HG03135 (cell line): Measurements from ENCODE around the gene SMAD5.

ENCODE experiments used
- ATAC-seq: cut with Tn5 transposase; IDR thresholded peaks from one replicate; pipeline ENCODE4 v1.9.1; 2021; ENCODE audit warnings: mild to moderate bottlenecking, moderate library complexity; ENCODE audit not compliant: unreplicated experiment

SMAD5 gene

GRCh38 chr5:136132557-136133221, at the start of gene SMAD5:
Gene SMAD5, plus strand, starts transcription at chr5:136132845. Its CDS starts 20,916 bp downstream, at chr5:136153761.
- ATAC-seq, result peak; percentile 93

DNA sequence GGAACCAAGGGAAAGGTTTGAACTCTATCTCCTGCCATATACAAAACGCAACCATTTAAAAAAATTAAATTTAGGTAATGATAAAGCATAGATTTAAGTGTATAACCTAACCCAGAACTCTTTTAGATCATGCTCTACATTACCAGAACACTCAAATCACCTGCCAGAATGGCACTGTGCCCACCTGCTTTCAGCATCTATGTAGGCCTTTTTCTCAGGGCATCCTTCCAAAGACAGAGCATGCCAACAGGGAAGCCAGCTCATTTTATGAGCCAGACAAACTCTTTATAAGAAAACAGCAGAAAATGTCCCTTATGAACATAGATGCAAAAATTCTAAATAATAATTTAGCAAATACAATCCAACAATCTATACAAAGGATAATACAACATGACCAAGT, 47.9 kb upstream of the SMAD5 start:
- no peak for ATAC-seq

- no peak for ATAC-seq
Measured at GRCh38 chr5:136086783-136087566, 45.7 kb upstream of the SMAD5 start.

GRCh38 chr5:136087961-136088871, 44.4 kb upstream of the SMAD5 start:
- no peak for ATAC-seq

GRCh38 chr5:136089791-136090190, 42.9 kb upstream of the SMAD5 start:
- no peak for ATAC-seq

GRCh38 chr5:136090319-136090718, 42.3 kb upstream of the SMAD5 start:
- ATAC-seq, result no peak

DNA sequence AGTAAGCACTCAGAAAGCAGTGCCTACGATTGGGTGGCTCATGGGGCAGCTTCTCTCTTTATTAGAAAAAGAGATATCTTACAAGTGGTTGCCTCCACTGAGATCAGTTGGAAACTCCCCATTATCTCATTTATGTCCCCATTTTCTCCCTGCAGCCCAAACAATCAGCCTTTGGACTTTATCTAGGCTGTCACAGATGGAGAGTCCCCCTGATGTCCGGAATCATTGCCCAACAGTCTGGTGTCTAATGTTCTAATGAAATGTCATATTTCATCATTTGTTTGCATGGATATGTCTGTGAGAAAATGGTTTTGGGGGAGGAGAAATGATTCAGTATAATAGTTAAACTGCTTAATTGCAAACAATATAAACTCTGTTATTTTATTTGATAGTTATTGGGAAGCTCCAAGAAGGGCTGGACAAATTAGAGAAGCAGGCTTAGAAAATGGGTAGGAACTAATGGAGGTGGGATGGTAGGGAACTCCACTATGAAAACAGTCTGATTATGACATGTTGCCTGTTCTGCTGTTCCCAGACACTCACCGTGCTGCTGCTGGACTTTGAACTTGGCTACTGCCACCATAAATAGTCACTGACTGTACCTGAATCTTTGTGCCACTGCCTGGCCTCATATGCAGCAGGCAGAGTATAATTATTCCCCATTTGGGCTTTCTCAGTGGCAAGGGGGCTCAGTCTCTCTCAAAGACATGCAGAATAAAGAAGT, 38.3 kb upstream of the SMAD5 start:
- ATAC-seq, result no peak

DNA sequence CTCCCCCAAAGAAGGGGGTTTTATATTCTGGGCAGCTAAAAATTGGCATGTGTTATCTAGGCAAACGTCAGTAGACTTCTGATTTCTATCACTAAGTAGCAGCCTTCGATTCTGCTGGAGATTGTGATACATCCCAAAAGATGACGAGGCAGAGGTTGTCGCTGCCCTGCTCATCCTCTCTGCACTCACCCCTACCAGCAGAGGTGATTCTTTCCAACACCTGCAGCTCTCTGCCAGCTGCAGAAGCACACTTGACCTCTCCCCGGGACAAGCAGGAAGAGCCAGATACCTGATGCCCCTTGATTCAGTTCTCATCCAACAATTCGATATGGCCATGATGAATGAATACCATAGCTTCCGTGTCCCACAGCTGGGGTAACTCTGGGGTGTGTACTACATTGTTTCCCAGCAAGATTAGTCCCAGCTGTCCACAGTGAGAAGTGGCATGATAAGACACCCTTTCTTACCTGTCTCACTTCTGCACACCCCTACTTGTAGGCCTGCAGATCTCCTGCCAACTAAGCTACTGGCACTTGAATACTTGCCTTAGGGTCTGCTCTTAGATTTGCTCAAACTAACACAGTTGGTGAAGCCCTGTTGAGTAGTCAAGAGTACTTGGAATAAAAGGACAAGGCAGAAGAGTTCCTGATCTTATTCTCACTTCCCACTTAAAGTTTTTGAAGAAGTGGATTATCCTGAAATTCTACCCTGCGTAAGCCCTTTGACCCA, 37.6 kb upstream of the SMAD5 start:
- no peak for ATAC-seq

DNA sequence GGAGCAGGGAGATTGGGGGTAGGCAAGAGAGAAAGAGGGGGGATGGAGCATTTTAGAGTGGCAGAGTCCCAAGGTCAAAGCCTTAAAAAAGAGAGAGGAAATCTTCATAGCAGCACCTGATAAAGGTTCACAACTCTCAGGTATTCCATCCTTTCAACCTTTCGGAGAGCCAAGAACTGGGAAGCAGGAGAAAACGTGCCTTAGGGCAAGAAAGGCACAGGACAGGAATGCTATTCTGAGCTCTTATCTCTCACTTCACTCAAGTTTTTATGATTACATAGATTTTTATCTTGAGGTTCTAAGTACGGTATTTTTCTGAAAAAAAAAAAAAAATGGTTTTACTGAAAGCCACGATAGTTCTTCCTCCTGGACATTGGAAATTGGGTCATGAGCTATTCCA, 34.5 kb upstream of the SMAD5 start:
- ATAC-seq, result no peak

DNA sequence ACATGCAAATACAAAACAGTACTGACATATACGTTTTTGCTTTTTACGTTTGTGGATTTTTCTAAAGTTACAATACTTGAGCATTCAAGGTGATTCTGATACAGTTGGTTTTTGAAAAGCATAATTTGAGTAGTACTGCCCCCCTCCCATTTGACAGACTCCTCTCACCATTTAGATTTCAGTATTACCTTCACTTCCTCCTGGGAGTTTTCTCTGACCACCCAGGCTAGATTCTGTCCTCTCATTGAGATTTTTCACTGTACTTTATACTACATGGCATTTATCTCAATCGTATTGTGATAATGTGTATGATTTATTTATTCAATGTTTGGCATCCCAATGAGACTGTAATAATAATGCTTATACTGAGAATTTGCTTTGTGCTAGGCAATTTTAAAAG, 32.8 kb upstream of the SMAD5 start:
- no peak for ATAC-seq

GRCh38 chr5:136101884-136102283, 30.8 kb upstream of the SMAD5 start:
- no peak for ATAC-seq

DNA sequence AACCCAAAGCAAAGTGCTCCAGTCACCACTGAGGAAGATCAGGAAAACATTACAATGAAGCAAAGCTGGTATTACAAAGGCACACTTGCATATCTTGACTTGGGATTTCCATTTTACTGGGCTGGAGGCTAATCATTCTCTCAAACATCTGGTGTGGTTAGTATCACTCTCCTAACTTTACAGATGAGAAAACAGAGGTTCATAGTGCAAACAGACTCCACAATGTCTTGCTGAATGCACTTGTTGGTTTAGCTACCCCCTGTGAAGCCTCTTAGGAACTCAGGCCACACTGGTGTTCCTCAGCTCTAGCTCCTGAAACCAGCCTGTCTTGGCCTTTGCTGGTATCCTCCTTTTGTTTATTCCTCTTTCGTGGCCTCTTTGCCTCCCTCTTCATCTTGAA, 29.5 kb upstream of the SMAD5 start:
- peak; percentile 57 for ATAC-seq

DNA sequence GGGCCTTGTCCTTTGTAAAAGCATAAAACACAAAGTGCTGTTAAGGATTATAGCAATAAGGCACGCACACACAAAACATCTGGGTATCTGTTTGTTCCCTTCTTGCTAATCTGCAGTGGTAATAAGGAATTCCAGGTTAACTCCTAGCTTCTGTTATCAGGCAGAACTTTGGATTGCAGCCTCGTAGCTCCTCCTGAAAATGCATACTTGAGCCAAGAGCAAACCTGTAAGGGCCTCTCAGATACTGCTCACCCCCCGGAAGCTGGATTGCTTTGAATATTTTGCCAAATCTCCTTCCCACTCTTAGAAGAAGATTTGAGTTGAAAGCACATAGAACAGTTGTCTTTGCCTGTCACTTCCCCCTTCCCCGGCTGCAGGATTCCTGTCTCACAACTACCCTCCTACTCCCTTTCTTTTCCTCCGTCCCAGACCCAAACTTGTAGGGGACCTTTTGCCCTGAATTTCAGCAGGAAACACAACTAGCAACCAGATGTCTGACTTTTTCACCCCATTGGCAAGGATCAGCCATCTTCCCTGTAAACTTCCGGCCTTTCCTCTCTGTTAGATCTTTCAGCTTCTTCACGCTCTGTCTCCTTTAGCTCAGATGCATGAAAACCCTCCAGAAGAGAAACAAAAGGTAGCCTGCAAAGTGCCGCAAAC, 28.2 kb upstream of the SMAD5 start:
- no peak for ATAC-seq

GRCh38 chr5:136106351-136107031, 26.2 kb upstream of the SMAD5 start:
- ATAC-seq, result no peak

DNA sequence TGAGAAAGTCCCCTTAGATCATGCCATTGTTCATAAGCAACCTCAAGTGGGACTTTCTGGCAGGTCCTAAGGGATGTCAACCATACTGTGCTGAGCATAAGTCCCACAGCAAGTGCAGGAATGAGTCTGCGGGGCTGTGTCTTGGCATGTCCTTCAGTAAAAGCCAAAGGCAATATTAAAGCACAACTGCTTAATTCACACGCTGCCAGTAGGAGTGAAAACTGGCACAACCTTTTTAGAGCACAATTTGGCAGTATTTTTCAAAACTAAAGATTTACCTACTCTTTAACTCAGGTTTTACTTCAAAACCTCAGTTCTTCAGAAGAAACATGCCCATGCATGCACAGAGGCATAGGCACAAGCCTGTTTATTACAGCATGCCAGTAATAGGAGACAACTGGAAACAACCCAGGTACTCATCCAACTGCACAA, 24.4 kb upstream of the SMAD5 start:
- peak; percentile 45 for ATAC-seq

DNA sequence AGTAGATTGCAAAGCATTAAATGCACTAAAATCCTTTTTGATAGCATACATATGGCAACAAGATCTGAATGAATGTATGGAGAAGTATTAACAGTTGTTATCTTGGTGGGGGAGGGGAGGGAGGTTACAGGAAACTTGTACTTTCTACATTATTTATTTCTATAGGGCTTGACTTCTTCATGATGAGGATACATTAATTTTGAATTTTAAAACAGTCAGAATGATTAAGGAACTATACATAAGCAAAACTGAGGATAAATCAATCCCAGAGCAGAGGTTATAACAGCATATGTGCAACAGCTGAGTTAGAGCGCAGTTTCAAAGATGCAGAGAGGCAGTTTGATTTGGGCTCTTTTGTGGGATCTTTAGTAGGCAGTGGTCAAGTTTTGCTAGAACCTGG, 23.9 kb upstream of the SMAD5 start:
- ATAC-seq, result no peak

DNA sequence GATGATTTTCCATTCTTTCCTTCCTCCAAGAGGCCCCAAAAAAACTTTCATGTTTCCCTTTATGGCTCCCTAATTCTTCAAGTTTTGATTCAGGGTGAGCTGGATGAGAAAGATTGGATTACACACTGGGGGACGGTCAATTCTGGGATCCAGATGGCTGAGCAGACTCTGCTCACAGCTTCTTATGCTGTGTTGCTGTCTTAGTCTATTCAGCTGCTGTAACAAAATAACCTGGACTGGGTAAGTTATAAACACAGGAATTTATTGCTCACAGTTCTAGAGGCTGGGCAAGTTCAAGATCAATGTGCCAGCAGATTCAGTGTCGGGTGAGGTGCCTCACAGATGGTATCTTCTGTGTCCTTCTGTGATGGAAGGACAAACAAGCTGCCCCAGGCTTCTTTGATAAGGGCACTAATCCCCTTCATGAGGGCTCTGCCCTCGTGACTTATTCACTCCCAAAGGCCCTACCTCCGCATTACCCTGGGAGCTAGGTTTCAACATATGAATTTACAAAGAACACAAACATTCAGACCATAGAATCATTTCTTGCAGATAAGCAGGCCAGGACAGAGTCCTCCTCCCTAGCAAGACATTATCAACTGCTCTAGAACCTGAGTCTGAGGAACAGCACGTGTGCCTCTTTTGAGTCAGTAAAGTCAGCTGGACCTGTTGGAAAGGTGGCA, 23.1 kb upstream of the SMAD5 start:
- ATAC-seq, result no peak

DNA sequence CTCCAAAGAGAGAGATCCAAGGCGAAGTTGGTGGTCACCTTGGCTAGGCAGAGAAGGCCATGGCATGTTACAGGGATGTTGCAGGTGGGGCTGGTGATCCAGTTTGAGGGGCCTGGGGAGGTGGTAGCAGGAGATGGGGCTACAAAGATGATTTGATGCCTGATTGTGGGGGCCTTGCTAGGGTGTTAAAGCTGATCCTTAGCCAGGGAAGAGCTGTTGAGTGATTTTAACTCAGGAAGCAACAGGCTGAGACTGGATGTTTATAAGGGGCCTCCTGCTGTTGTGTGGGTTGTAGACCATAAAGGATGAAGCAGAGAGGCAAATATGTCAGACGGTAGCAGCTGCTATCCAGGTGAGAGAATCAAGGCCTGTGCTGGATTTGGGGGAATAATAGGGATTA, 19.0 kb upstream of the SMAD5 start:
- no peak for ATAC-seq
